Osteoblast (primary cell): ENCODE measurements around the gene CILP2. TPM values are rescaled to one million over a fixed set of nuclear protein-coding genes. Genes with fewer than 3 reads are reported as not detected.
A peak's percentile ranks its signal among the peaks of the same experiment; 100 is the strongest.

Experiments used
- DNase-seq: peaks from one replicate; pipeline ENCODE4 v3.0.0; 2011; ENCODE audit warnings: low spot score, mixed read lengths; ENCODE audit not compliant: insufficient read length; ENCODE audit errors: missing footprints
- H2AFZ ChIP-seq: 2 replicates; pipeline ENCODE4 v1.6.0; 2011; ENCODE audit warnings: mild to moderate bottlenecking, low read length
- H3K27ac ChIP-seq: 2 replicates; pipeline ENCODE4 v1.5.1; 2011; ENCODE audit warnings: mild to moderate bottlenecking, low read depth, low read length, moderate library complexity
- H3K27me3 ChIP-seq: 2 replicates; pipeline ENCODE4 v1.6.0; 2012; ENCODE audit warnings: mild to moderate bottlenecking, control low read depth, inconsistent platforms, low read length, moderate library complexity; ENCODE audit not compliant: insufficient read depth
- H3K36me3 ChIP-seq: 2 replicates; pipeline ENCODE4 v1.5.1; 2011; ENCODE audit warnings: mild to moderate bottlenecking, low read length, control low read depth, moderate library complexity; ENCODE audit not compliant: insufficient read depth
- H3K4me1 ChIP-seq: 2 replicates; pipeline ENCODE4 v1.5.1; 2011; ENCODE audit warnings: mild to moderate bottlenecking, low read length, control low read depth, moderate library complexity; ENCODE audit not compliant: insufficient read depth
- H3K4me2 ChIP-seq: 2 replicates; pipeline ENCODE4 v1.6.0; 2011; ENCODE audit warnings: mild to moderate bottlenecking, low read length; ENCODE audit not compliant: insufficient read depth
- H3K4me3 ChIP-seq: fragments of 200-600 bp; sonication (generic); 3 replicates; pipeline ENCODE4 v1.5.1; 2012; ENCODE audit warnings: mild to moderate bottlenecking, low read length, inconsistent platforms; ENCODE audit not compliant: insufficient read depth
- H3K79me2 ChIP-seq: 2 replicates; pipeline ENCODE4 v1.6.0; 2012; ENCODE audit warnings: mild to moderate bottlenecking, low read length, control low read depth, inconsistent platforms; ENCODE audit not compliant: insufficient read depth
- H3K9me3 ChIP-seq: 2 replicates; pipeline ENCODE4 v1.5.1; 2011; ENCODE audit warnings: low read depth, low read length, control low read depth
- H4K20me1 ChIP-seq: 2 replicates; pipeline ENCODE4 v1.6.0; 2012; ENCODE audit warnings: mild to moderate bottlenecking, low read length, control low read depth; ENCODE audit not compliant: insufficient read depth
- total RNA-seq: library from RNA; depleted of rRNA; stranded (reverse); fragments of >200 nt; gene quantifications from 2 replicates; pipeline ENCODE4 v1.2.3, GENCODE V29; 2012
- TF ChIP-seq, protein P1 (sequence below): IDR thresholded peaks from 2 replicates; pipeline ENCODE4 v1.5.1; 2011; ENCODE audit warnings: mild to moderate bottlenecking, low read depth, low read length, moderate library complexity; ENCODE audit errors: extremely low read depth

CILP2 gene
- total RNA-seq, 1 donor: 0.72 TPM

DNA sequence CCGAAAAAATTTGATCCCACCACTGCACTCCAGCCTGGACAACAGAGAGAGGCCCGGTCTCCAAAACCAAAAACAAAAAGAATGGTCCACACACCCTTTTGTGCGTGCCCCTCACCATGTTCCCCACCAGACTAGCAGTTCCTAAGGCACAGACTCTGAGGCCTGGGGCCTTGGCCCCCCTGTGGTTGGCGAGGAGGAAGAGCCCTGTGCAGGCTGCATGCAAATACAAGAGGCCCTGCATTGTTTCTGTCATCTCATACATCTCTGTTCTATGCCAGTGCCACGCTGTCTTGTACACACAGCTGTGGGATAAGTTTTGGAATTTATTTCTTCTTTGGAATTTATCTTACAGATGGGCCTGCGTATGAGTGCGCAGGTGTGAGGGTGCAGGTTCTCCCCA lies 14.0 kb upstream of the CILP2 start:
- Histone ChIP-seq H3K4me2 (no peak overlapping the region), H2AFZ (no peak overlapping the region), H3K79me2 (peaks cover 60% of the 10 kb centered on the region), H4K20me1 (peaks cover 42% of the 10 kb centered on the region), H3K36me3 (peaks cover 27% of the 10 kb centered on the region), H3K27me3 (no peaks in the 10 kb centered on the region), H3K4me1 (no peaks in the 10 kb centered on the region), H3K9me3 (no peaks in the 10 kb centered on the region), H3K4me3 (no peak overlapping the region), H3K27ac (no peak overlapping the region)
- TF ChIP-seq, protein P1, sequence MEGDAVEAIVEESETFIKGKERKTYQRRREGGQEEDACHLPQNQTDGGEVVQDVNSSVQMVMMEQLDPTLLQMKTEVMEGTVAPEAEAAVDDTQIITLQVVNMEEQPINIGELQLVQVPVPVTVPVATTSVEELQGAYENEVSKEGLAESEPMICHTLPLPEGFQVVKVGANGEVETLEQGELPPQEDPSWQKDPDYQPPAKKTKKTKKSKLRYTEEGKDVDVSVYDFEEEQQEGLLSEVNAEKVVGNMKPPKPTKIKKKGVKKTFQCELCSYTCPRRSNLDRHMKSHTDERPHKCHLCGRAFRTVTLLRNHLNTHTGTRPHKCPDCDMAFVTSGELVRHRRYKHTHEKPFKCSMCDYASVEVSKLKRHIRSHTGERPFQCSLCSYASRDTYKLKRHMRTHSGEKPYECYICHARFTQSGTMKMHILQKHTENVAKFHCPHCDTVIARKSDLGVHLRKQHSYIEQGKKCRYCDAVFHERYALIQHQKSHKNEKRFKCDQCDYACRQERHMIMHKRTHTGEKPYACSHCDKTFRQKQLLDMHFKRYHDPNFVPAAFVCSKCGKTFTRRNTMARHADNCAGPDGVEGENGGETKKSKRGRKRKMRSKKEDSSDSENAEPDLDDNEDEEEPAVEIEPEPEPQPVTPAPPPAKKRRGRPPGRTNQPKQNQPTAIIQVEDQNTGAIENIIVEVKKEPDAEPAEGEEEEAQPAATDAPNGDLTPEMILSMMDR: no peak
- peak; percentile 76 for DNase-seq

DNA sequence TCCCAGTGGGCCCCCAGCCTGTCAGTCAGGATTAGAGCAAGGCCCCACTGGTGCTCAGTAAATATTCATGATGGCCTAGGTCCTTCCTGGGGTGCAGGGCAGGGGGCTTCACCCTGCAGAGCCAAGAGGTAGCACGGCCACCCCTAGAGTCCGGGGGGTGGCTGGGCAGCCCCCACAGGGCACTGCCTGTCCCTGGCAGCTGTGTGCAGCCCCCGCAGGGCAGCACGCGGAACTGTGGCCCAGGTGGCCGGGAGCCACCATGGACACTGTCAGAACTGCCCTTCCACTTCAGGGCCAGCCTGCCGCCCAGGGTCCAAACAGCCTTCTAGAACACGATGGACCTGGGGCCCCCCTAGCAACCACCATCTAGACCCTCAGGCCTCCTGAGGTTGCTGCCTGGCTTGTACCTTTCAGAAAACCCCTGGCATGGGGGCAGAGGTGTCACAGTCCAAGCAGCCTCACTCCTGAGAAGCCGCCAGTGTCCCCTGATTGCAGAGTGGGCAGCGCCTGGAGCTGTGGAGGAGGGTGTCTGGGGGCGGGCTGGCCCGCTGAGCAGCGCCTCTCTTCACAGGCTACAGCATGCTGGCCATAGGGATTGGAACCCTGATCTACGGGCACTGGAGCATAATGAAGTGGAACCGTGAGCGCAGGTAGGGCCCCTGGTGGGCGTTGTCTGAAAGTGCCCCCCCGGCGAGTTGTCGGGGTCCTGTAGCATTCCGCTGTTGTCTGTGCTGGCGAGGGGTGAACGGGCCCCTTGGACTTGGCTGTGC lies 12.3 kb upstream of the CILP2 start:
- peaks cover 43% of the 10 kb centered on the region for H3K79me2 ChIP-seq
- H3K27ac ChIP-seq: no peak overlapping the region
- peaks cover 5% of the 10 kb centered on the region for H3K4me1 ChIP-seq
- no peak overlapping the region for H3K4me3 ChIP-seq
- H2AFZ ChIP-seq: no peak overlapping the region
- no peak overlapping the region for H3K4me2 ChIP-seq
- H3K36me3 ChIP-seq: peaks cover 12% of the 10 kb centered on the region
- H3K27me3 ChIP-seq: no peaks in the 10 kb centered on the region
- H4K20me1 ChIP-seq: peaks cover 36% of the 10 kb centered on the region
- H3K9me3 ChIP-seq: no peaks in the 10 kb centered on the region
- DNase-seq: peak; percentile 71
- TF ChIP-seq, protein P1: no peak

DNA sequence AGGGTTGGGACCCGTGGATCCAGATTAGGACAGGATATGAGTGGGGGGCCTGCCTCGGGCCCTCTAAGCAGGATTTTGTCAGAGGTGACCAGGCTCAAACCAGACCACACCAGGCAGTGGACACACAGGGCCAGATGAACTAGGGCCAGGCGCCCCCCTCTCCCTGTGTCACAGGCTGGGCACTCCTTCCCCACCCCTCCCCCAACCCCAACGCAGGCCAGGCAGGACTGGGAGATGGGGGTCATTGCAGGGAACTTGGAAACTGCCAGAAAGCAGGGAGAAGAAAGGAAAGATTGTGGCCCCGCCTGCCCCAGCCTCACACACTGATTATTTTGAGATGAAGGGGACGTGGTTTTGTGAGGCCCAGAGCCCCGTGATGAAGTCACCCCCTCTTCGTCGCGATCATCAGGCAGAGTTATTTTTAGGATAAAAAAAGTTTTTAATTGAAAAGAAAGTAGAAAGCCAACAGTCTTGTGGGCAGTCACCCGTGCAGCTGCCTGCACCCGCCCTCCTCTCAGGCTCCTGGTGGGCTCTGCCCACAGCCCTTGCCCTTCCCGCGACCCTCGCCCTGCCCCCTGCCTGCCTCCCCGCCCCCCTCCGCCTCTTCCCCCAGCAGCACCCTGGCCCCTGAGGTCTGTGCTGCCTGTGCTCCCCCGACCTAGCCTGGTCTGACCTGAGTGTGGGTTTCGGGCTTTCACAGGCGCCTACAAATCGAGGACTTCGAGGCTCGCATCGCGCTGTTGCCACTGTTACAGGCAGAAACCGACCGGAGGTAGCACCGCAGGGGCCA lies 11.3 kb upstream of the CILP2 start:
- DNase-seq: peak; percentile 83
- Histone ChIP-seq H3K79me2 (peaks cover 36% of the 10 kb centered on the region), H3K9me3 (no peaks in the 10 kb centered on the region), H2AFZ (no peak overlapping the region), H3K4me1 (peaks cover 6% of the 10 kb centered on the region), H3K27me3 (no peaks in the 10 kb centered on the region), H4K20me1 (peaks cover 36% of the 10 kb centered on the region), H3K27ac (no peak overlapping the region), H3K36me3 (peaks cover 10% of the 10 kb centered on the region), H3K4me3 (no peak overlapping the region), H3K4me2 (no peak overlapping the region)
- TF ChIP-seq, protein P1: no peak

DNA sequence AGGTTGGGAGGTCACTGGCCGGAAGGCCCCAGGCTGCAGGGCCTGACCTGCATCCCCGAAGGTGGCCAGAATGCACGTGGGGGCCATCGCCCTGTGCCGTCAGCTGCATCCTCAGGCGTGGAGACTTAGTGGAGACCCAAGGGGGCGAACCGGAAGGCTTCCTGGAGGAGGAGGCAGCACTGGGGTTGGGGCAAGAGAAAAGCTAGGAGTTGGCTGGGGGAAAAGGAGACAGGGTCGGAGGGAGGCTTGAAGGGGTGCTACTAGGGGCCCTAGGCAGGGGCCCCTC lies 10.8 kb upstream of the CILP2 start:
- H4K20me1 ChIP-seq: peaks cover 36% of the 10 kb centered on the region
- peaks cover 32% of the 10 kb centered on the region for H3K79me2 ChIP-seq

More for the DNA sequence above, 10.8 kb upstream of the CILP2 start:
- TF ChIP-seq, protein P1: no peak
- no peaks in the 10 kb centered on the region for H3K27me3 ChIP-seq
- H3K36me3 ChIP-seq: peaks cover 10% of the 10 kb centered on the region
- H3K4me1 ChIP-seq: peaks cover 9% of the 10 kb centered on the region
- DNase-seq: peak; percentile 52
- H3K9me3 ChIP-seq: no peaks in the 10 kb centered on the region
- no peak overlapping the region for H2AFZ ChIP-seq
- no peak overlapping the region for H3K4me3 ChIP-seq
- no peak overlapping the region for H3K4me2 ChIP-seq
- no peak overlapping the region for H3K27ac ChIP-seq
